Spleen (tissue), 7 donors: Measurements from ENCODE around the gene PLA2G4B.

Source experiments
- CTCF ChIP-seq, 11 experiments: fragments of 200-600 bp in 7 of 11; fragments of 450-650 bp in 4 of 11; sonication (generic) in 4 of 11; IDR thresholded peaks in 8 of 11; conservative IDR thresholded peaks in 3 of 11; 1 replicate in 7 of 11; 2 replicates in 4 of 11; pipeline versions ENCODE4 v1.4.0 to v1.8.0; 2016 to 2021; ENCODE audit warnings: antibody characterized with exemption in 11 of 11, inconsistent platforms in 4 of 11, mild to moderate bottlenecking in 1 of 11
- POLR2A ChIP-seq, 3 donors: fragments of 450-650 bp; IDR thresholded peaks; one replicate each; pipeline ENCODE4 v1.5.1; 2017; ENCODE audit warnings: antibody characterized with exemption in 3 of 3, mild to moderate bottlenecking in 1 of 3
- donor health status: DM: no; HTN: no; CAD: no; lungs with moderate emphysema.
- donor health status: DM: no; HTN: no; CAD: no.
- donor health status: DM: no; HTN: no; CAD: no.

GRCh38 chr15:41876689-41877088 lies 38.0 kb downstream of the PLA2G4B start:
- no peak for TF ChIP-seq CTCF (IDR thresholded peaks at IDR 0.05 in 8 of 11, conservative IDR thresholded peaks at IDR 0.05 in 3 of 11)
- no peak for TF ChIP-seq POLR2A (IDR thresholded peaks at IDR 0.05)
